Astrocyte of the hippocampus (primary cell): ENCODE data around the gene CBLL1.

Source experiments
- DNase-seq: peaks from one replicate; pipeline ENCODE4 v3.0.0; 2011; ENCODE audit warnings: low read depth, low spot score

CBLL1 gene

GRCh38 chr7:107809179-107809578, 65.2 kb downstream of the CBLL1 start:
- DNase-seq, result no peak

GRCh38 chr7:107810626-107811025, 66.7 kb downstream of the CBLL1 start:
- no peak for DNase-seq
